Activated CD4-positive, alpha-beta T cell treated with anti-CD3 and anti-CD28 coated beads, Interleukin-2, Interleukin-4, amounts not matched to agents 100 ng/mL and 50 ng/mL, durations not matched to agents 16 hours and 8 hours (primary cell): ENCODE measurements around the gene LAMC2.

Experiments
- DNase-seq: peaks from one replicate; pipeline ENCODE4 v3.0.0-alpha.2; 2020; ENCODE audit warnings: low spot score

LAMC2 gene

GRCh38 chr1:183287191-183287675 lies 101.2 kb downstream of the LAMC2 start:
- no peak for DNase-seq

- no peak for DNase-seq
These were observed 102.5 kb downstream of the LAMC2 start for GRCh38 chr1:183288583-183288982.

- DNase-seq, result no peak
These were observed 103.0 kb downstream of the LAMC2 start for GRCh38 chr1:183289051-183289496.

- no peak for DNase-seq
These were observed 104.6 kb downstream of the LAMC2 start for GRCh38 chr1:183290628-183291027.

GRCh38 chr1:183291216-183291762 lies 105.2 kb downstream of the LAMC2 start:
- no peak for DNase-seq

- DNase-seq, result no peak
These were observed 105.9 kb downstream of the LAMC2 start for GRCh38 chr1:183291802-183292514.

GRCh38 chr1:183293241-183293640 lies 107.2 kb downstream of the LAMC2 start:
- no peak for DNase-seq

GRCh38 chr1:183293876-183294275 lies 107.8 kb downstream of the LAMC2 start:
- DNase-seq, result no peak
